ENCODE measurements around the gene E2F6. TPM values are rescaled to one million over a fixed set of nuclear protein-coding genes. Genes with fewer than 3 reads are reported as not detected.

The E2F6 gene
- total and polyA plus RNA-seq, 2 donors (not counting 3 experiments of a cell fraction or from before 2014, with no cell fraction given) = 7.9 to 15.7 TPM

- Histone ChIP-seq H3K9me3 (replicated peaks; ENCODE audit: control insufficient read depth, insufficient read depth, low read length) (no peaks in the 10 kb centered on the region), H3K79me2 (ENCODE audit: control insufficient read depth, insufficient read depth, low read length) (no peaks in the 10 kb centered on the region), H3K4me1 (ENCODE audit: control insufficient read depth, extremely low read depth, insufficient read depth, low read length) (no peaks in the 10 kb centered on the region), H3K9me1 (replicated peaks; ENCODE audit: control insufficient read depth, extremely low read depth, insufficient read depth, low read length) (no peaks in the 10 kb centered on the region), H3K36me3 (ENCODE audit: control insufficient read depth in 2 of 2, extremely low read depth in 1 of 2, insufficient read depth in 2 of 2, low read length in 2 of 2) (no peaks in the 10 kb centered on the region), H4K20me1 (replicated peaks; ENCODE audit: control insufficient read depth, extremely low read depth, insufficient read depth, low read length) (no peaks in the 10 kb centered on the region), H3K4me3 (replicated peaks in 1 of 3; ENCODE audit: insufficient read depth in 1 of 3, low read depth in 1 of 3, low read length in 3 of 3) (no peak overlapping the region), H3K4me2 (ENCODE audit: insufficient read depth, low read length) (no peak overlapping the region), H3K9ac (replicated peaks; ENCODE audit: extremely low read depth, insufficient read depth, low read length) (no peak overlapping the region), H3K27ac (ENCODE audit: insufficient read depth, low read depth, low read length) (no peak overlapping the region), H2AFZ (ENCODE audit: low read depth, low read length) (no peak overlapping the region), H3K27me3 (ENCODE audit: control insufficient read depth in 2 of 2, insufficient read depth in 2 of 2, low read length in 2 of 2) (peaks cover 33 to 46% of the 10 kb centered on the region in 2 experiments)
- POLR2A ChIA-PET = no interaction called here
- intact Hi-C loops (cut with micrococcal nuclease) = no loop called here
- TF ChIP-seq CTCF (IDR thresholded peaks at IDR 0.05; ENCODE audit: extremely low read depth in 1 of 2, insufficient read depth in 1 of 2, low read depth in 1 of 2, low read length in 2 of 2) (no peak), POLR2AphosphoS5 (IDR thresholded peaks at IDR 0.05; ENCODE audit: insufficient read depth, low read depth, low read length) (no peak), MYC (IDR thresholded peaks at IDR 0.05; ENCODE audit: low read depth, low read length) (no peak), GATA2 (IDR thresholded peaks at IDR 0.05; ENCODE audit: insufficient read depth, insufficient read length, low read depth, low read length) (no peak)
- DNase-seq (ENCODE audit: low read depth, low spot score) (no peak), FAIRE-seq (no peak)
- CTCF ChIA-PET = interaction anchor here (1.2 to 5.9 kb wide), 3 partner anchors 104 to 348 kb away, joined by 3 to 247 read pairs (median 49); a partner anchor contains a TSS
- dilution Hi-C loops (cut with MboI; ENCODE audit: extremely low pct_ligation_motif_present, low sequenced_read_pairs) = no loop called here
- no TSS peak for BruUV-seq (replicated peaks)
Measured at GRCh38 chr2:11480406-11480805, 14.4 kb upstream of the E2F6 start.

GRCh38 chr2:11478899-11479605 is 13.1 kb upstream of the E2F6 start:
- POLR2A ChIA-PET = no interaction called here
- Histone ChIP-seq H3K79me2 (ENCODE audit: control insufficient read depth, insufficient read depth, low read length) (no peaks in the 10 kb centered on the region), H2AFZ (ENCODE audit: low read depth, low read length) (no peak overlapping the region), H3K4me3 (replicated peaks in 1 of 3; ENCODE audit: insufficient read depth in 1 of 3, low read depth in 1 of 3, low read length in 3 of 3) (no peak overlapping the region), H3K27ac (ENCODE audit: insufficient read depth, low read depth, low read length) (no peak overlapping the region), H3K9me1 (replicated peaks; ENCODE audit: control insufficient read depth, extremely low read depth, insufficient read depth, low read length) (no peaks in the 10 kb centered on the region), H3K36me3 (ENCODE audit: control insufficient read depth in 2 of 2, extremely low read depth in 1 of 2, insufficient read depth in 2 of 2, low read length in 2 of 2) (no peaks in the 10 kb centered on the region), H3K4me2 (ENCODE audit: insufficient read depth, low read length) (no peak overlapping the region), H3K9me3 (replicated peaks; ENCODE audit: control insufficient read depth, insufficient read depth, low read length) (no peaks in the 10 kb centered on the region), H4K20me1 (replicated peaks; ENCODE audit: control insufficient read depth, extremely low read depth, insufficient read depth, low read length) (no peaks in the 10 kb centered on the region), H3K9ac (replicated peaks; ENCODE audit: extremely low read depth, insufficient read depth, low read length) (no peak overlapping the region), H3K4me1 (ENCODE audit: control insufficient read depth, extremely low read depth, insufficient read depth, low read length) (no peaks in the 10 kb centered on the region), H3K27me3 (ENCODE audit: control insufficient read depth in 2 of 2, insufficient read depth in 2 of 2, low read length in 2 of 2) (peaks cover 29 to 46% of the 10 kb centered on the region in 2 experiments)
- intact Hi-C loops (cut with micrococcal nuclease) (loop anchor here (1.0 kb wide), 4 partner anchors 105 to 300 kb away; no protein-coding TSS in a partner anchor), dilution Hi-C loops (cut with MboI; ENCODE audit: extremely low pct_ligation_motif_present, low sequenced_read_pairs) (no loop called here)
- TF ChIP-seq EZH2 (IDR thresholded peaks at IDR 0.05; ENCODE audit: borderline replicate concordance, low read depth, low read length, severe bottlenecking) = no peak
- no peak for TF ChIP-seq JUN (IDR thresholded peaks at IDR 0.05; ENCODE audit: borderline replicate concordance, insufficient read depth, insufficient read length, low read depth)
- no peak for TF ChIP-seq GATA2 (IDR thresholded peaks at IDR 0.05; ENCODE audit: insufficient read depth, insufficient read length, low read depth, low read length)
- no peak for TF ChIP-seq CTCF (IDR thresholded peaks at IDR 0.05; ENCODE audit: extremely low read depth in 1 of 2, insufficient read depth in 1 of 2, low read depth in 1 of 2, low read length in 2 of 2)
- no peak for TF ChIP-seq MYC (IDR thresholded peaks at IDR 0.05; ENCODE audit: low read depth, low read length)
- no peak for TF ChIP-seq FOS (IDR thresholded peaks at IDR 0.05; ENCODE audit: borderline replicate concordance, insufficient read depth, low read length)
- TF ChIP-seq POLR2AphosphoS5 (IDR thresholded peaks at IDR 0.05; ENCODE audit: insufficient read depth, low read depth, low read length) = no peak
- TF ChIP-seq POLR2A (IDR thresholded peaks at IDR 0.05; ENCODE audit: low read depth, low read length) = no peak
- TF ChIP-seq MAX (IDR thresholded peaks at IDR 0.05; ENCODE audit: insufficient read depth, insufficient read length) = no peak
- CTCF ChIA-PET = interaction anchor here (0.9 to 5.9 kb wide), 8 partner anchors 9 to 346 kb away, joined by 3 to 247 read pairs (median 9); partner anchors contain the start of gene E2F6
- FAIRE-seq (no peak), DNase-seq (ENCODE audit: low read depth, low spot score) (no peak)
- BruUV-seq (replicated peaks) = no TSS peak
